GM03348 (cell line): ENCODE data around the gene LYPD3.
"Not testable (repeated sequence)": the region's sequence is repeated elsewhere in the genome, so short reads cannot be mapped to it uniquely, and the experiment has no call there.

ENCODE experiments used
- DNase-seq: peaks from one replicate; pipeline ENCODE4 v3.0.0; 2012; ENCODE audit warnings: low spot score

The LYPD3 gene

DNA sequence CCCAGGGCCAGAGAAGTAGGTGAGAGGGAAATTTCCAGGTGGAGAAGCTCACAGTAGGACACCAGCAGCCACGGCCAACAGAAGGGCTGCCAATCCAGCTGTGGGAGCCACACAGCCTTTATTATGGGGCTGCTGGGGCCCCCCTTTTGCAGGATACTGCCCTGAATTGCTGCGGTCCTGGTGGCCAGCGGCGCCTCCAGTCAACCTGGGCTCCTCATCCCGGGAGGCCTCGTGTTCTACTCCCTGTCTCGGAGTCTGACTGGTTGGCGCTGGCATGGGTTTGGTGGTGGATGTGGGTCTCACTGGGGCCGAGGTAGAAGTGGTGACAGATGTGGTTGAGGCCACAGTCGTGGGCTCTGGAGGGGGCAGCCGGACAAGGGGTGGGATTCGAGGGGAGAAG is 4.1 kb downstream of the LYPD3 start:
- no peak for DNase-seq

DNA sequence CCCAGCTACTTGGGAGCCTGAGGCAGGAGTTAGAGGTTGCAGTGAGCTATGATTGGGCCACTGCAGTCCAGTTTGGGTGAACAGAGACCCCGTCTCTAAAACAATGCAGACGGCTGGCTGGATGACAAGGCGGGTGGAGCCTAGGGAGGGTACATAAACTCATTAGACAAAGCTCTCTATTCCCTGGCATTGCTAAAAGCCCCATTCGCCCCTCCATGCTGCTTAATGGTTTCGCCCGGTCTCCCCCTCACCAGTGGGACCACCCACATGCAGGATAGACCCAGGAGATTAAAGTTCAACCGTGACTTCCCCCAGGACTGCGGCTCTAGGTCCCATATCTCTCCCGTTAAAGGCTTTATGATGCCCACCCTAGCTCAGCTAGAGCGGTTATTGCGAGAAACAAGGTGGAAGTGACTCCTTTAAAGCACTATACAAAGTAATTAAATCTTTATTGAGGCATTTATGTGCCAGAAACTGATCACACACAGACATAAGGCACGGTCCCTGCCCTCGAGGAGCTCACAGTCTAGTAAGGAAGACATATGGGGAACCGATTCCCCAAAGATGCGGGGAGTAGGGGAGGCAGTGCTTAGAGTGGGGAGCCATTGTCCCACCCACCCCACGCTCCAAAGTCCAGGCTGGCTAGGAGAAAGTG is 4.9 kb downstream of the LYPD3 start:
- DNase-seq = no peak

DNA sequence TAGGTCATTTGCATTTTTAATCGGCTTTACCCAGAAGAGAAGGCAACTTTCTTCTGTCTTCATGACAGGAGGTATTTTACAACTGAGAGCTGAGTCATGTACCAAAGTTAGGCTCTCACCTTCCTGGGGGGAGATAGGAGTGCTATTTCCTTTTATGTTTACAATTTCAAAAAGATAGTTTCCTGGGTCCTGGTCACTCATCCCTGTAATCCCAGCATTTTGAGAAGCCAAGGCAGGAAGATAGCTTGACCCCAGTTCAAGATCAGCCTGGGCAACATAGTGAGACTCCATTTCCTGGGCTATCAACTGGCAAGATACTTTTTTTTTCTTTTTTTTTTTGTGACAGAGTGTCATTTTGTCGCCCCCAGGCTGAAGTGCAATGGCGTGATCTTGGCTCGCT is 7.6 kb downstream of the LYPD3 start:
- no peak for DNase-seq

DNA sequence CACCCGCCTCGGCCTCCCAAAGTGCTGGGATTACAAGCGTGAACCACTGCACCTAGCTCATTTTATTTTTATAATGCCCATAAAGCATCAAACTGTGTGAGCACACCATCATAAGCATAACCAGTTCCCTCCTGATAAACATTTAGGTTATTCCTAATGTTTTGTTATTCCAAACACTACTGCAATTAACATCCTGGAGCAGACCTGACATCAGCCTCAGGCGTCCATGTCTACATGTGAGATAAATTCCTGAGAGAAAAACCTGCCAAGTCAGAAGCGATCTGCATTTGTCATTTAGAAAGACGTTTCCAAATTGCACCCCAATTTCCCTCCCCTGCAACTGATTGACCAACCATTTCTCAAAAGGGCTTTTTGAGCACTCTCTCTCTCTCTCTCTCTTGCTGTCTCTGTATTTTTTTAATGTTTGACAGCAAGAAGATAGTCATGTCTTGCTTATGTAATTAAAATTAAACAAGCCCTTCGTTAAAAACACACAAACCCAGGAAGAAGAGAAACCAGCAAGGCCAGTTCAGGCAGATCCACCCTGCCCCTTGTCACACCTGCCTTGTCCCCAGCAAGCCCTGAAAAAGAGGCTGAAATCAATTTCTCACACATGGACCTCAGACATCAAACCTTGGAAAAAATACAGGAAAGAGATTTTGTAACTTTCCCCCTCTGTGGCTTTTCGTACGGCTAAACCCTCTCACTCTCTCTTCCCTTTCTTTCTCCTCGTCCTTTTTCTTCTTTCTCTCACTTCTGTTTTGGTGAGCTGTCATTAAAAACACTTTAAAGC is 9.9 kb downstream of the LYPD3 start:
- no peak for DNase-seq

DNA sequence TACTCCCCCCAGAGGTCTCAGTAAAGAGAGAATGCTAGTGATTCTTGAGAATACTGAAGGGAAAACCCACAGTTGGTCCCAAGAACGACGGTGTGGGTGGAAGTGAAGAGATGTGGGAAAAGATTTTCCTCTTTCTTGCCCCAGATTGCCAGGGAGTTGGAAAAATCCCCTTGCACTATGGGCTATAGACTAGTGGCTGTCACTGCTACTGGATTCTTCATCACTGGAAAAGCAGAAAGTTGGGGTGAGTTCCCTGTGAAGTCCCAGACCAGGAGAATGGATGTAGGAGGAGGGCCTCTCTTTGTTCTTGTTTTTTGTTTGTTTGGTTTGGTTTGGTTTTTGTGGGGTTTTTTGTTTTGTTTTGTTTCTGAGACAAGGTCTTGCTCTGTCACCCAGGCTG is 11.4 kb downstream of the LYPD3 start:
- no peak for DNase-seq

DNA sequence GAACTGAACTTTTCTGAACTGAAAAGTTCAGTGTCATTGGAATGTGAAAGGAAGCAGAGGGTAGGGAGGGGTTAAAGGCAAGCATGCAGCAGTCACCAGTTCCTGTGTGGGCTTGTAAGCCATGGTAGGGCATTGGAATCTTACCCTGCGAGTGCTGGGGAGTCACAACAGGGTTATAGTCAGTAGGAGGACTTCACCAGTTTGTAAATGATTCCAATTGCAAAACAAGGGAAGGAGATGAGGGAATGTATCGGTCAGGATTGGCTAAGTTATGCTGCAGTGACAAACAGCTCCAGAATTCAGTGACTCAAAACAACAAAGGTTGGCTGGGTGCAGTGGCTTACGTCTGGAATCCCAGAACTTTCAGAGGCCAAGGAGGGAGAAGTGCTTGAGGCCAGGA is 12.8 kb downstream of the LYPD3 start:
- no peak for DNase-seq

DNA sequence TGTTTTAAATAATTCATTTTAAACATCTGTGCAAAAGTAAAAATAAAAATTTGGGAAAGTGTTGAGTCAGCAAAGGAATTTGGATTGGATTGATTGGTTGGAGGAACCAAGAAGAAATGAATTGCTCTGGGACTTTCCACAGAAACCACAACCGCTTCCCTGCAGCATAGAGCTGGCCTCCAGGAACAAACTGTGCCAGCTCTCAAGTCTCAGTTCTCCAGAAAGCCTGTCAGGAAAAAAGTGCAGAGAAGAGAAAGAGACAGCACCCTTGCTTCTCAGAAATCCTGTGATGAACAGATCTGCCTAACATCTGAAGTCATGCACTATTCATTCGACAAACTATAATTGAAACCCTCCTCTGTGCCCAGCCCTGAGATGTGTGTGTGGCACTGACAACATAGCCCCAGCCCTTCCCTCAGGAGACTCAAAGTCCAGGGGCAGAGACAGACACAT is 14.8 kb downstream of the LYPD3 start:
- DNase-seq = peak; percentile 74

DNA sequence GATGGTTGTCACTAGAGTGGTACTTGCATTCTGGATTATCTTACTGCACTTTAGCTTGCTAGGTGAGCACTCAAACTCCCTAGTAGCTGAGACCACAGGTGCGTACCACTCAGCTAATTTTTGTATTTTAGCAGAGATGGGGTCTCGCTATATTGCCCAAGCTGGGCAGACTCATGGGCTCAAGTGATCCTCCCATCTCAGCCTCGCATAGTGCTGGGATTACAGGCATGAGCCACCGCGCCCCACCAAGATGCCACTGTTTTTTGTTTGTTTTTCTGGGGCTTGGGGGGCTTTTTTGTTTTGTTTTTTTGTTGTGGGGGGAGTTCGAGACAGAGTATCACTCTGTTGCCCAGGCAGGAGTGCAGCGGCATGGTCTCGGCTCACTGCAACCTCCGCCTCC is 17.8 kb downstream of the LYPD3 start:
- DNase-seq = no peak

DNA sequence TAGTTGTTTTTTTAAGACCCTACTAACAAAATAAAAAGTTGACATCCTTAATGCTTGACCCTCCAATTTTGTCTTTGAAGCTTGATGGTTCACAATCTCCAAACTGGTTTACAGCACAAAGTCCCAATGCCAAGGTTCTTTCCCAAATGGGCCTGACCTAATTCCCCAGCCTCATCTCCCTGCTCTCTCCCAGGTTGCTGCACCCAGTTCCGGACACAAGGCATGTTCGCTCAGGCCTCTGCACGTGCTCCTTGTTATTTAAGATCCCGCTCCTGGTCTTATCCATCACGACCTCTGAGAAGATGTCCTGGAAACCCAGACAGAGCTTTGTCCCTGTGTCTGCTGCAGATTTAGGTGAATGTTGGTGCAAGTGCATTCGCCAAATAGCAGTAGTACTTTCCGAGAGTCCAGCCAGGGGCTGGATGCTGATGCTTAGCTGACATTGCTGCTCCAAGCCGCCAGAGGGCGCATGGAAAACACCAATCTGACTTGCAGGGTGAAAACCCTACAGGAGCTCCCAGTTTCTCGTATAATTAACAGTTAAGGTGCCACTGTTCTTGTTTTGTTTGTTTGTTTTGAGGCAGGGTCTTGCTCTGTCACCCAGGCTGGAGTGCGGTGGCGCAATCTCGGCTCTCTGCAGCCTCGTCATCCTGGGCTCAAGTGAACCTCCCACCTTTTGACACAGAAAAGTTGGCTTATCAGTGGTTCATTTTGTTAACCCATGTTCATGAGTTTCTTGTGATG is 18.5 kb downstream of the LYPD3 start:
- peak; percentile 85 for DNase-seq

DNA sequence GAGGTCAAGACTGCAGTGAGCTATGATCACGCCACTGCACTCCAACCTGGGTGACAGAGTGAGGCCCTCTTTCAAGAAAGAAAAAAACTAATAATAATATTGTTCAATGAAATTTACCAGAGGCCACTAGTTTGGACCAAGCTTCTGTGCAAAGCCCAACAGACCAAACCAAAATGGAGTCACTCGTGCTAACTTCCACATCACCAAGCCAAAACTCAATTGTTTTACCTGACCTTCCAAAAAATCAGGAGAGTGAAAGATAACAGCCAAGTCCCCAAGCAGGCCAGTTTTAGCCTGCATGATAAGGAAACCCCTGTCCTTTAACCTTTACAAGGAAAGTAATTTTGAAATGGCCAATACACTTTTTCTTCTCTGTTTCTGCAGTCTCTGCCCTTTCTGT is 20.0 kb downstream of the LYPD3 start:
- no peak for DNase-seq

DNA sequence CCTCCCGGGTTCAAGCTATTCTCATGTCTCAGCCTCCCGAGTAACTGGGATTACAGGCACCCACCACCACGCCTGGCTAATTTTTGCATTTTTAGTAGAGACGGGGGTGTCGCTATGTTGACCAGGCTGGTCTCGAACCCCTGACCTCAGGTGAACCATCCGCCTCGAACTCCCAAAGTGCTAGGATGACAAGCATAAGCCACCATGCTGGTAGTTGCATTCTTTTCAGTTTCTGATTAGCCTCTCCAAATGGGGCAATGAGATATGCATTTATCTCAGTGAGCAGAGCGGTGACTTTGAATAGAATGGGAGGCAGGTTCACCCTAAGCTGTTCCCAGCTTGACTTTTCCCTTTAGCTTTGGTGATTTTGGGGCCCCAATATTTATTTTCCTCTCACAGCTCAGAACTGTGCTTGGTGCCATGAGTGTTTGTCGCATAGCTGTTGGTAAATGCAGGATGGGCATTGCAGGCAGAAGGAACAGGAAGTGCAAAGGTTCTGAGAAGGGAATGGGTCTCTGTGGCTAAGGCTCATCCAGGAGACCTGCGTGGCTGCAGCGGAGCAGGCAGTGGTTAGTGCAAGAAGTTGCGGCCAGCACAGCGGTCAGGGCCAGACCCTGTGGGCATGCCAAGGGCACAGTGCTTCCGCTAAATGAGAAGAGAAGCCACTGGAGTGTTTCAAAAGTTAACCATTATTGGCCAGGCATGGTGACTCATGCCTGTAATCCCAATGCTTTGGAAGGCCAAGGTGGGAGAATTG is 20.7 kb downstream of the LYPD3 start:
- DNase-seq = no peak

DNA sequence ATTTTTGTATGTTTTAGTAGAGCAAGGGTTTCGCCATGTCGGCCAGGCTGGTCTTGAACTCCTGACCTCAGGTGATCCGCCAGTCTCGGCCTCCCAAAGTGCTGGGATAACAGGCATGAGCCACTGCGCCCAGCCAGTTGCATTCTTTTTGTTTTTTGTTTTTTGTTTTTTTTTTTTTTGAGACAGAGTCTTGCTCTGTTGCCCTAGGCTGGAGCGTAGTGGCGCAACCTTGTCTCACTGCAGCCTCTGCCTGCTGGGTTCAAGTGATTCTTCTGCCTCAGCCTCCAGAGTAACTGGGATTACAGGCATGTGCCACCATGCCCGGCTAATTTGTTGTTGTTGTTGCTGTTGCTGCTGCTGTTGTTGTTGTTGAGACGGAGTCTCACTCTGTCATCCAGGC is 21.3 kb downstream of the LYPD3 start:
- not testable (repeated sequence) for DNase-seq

DNA sequence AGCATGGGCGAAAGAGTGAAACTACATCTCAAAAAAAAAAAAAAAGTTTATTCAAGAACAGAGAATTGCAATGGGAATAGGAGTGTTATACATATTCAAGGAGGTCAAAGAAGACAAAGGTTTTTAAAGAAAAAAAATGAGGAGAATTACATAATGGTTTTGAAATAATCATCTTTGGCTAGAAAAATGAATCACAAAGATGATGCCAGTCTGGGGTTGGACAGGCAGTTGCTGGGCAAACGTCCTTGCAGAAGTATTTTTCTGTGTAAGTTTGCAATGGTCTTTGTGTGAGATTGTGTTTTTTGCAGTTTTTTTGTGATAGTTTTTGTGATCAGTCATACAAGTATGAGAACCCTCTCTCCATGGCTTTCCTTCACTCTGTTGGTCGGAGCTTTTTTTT is 23.7 kb downstream of the LYPD3 start:
- DNase-seq = no peak

DNA sequence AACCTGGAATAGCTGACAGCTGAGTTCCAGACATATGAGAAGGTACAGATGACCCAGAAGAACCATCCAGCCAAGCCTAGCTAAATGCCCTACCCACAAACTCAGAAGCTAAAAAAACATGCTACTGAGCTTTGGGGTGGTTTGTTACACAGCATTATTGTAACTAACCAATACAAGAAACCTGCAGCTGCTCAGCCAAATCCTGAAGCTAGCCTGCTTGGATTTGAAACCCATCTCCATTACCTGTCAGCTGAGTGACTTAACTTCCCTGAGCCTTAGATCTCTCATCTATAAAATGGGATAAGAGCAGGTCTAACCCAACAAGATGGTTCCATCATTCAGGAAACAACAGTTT is 25.7 kb downstream of the LYPD3 start:
- no peak for DNase-seq

DNA sequence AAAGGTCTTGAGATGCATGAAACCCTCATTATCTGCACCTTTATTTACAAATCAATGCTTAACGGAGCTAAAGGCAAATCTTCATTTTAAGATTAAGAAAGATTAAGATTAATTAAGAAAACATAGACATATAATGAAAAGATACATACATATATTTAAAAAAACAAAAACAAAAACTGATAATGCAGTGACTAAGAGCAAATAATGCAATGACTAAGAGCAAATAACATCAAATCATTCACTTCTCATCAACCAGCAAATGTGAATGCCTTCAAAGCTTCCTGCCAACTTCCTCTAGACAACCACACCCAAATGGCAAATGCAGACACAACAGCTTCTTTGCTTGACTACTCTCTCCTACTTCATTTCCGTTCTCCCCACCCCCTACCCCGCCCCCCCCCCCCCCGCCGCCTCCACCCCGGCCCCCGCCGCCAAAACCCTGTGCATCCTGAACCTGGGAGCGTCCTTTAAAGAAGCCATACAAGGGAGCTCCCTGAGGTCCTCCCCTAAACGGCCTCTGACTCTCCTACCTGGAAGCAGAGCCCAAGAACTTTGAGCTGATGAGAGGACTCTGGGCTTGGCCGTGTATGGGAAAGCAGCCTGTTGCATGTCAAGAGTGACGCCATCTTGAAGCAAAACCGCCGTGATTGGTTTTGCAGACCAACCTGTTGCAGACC is 26.2 kb downstream of the LYPD3 start:
- DNase-seq = peak; percentile 60

DNA sequence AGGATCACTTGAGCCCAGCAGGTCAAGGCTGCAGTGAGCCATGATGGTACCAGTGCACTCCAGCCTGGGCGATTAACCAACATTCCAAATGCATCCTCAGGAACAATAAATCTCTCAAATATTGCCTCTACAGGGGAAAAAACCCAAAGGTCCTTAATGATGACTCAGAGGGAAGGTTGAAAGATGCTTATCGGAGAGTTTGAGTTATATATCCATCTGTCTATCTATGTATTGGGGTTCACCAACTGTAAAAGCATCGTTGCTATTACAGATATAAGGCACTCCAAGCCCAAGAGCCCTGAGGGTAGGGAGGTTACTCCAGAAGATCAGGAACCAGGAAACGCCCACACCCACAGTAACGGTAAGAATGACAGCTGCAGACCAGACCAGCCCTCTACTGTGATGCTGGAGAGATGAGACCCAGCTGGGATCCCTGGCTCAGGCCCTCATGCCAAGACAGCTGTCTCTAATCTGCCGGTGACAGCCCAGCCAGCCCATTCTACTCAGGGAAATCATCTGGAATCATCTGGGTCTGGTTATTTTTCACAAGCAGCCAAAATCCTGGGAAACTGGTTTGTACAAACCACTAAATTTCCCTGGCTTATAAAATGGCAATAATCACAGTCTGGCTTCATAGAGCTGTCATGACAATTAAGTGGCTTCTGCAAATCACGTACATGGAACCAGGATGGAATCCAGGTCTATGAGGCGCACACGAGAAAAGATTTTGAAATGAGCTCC is 26.9 kb downstream of the LYPD3 start:
- DNase-seq = peak; percentile 87

DNA sequence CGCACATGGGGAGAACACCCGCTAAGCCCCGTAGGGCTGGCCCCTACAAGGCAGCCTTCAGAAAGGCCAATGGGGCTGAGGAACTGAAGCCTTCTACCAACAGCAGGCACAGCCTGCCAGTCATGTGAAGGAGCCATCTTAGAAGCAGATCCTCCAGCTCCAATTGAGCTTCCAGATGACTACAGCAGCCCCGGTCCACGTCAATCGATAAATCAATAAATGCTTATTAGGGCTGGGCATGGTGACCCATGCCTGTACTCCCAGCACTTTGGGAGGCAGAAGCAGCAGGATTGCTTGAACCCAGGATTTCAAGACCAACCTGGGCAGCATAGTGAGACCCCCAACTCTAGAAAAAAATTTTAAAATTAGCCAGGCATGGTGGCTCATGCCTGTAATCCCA is 27.7 kb downstream of the LYPD3 start:
- DNase-seq = no peak

DNA sequence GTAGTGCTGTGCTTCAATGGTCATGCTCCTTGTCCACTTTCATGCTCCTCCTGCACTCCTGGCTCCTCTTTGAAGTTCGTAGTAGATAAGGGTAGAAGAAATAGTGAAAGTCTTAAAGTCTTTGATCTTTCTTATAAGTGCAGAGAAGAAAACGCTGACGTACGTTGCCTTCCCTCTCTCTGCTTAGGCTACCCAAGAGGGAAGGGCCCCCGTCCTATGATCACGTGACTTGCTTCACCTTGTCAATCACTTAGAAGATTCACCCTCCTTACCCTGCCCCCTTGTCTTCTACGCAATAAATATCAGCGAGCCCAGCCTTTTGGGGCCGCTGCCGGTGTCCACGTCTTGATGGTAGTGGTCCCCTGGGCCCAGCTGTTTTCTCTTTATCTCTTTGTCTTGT is 28.1 kb downstream of the LYPD3 start:
- not testable (repeated sequence) for DNase-seq

DNA sequence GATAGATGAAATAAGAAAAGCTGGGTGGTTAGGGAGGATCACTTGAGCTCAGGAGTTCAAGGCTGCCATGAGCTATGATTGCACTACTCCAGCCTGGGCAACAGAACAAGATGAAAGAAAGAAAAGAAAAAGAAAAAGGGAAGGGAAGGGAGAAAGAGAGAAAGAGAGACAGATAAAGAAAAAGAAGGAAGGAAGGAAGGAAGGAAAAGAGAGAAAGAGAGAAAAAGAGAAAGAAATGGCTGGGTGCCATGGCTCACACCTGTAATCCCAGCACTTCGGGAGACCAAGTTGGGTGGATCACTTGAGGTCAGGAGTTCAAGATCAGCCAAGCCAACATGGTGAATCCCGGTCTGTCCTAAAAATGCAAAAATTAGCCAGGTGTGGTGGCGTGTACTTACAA is 29.6 kb downstream of the LYPD3 start:
- no peak for DNase-seq

DNA sequence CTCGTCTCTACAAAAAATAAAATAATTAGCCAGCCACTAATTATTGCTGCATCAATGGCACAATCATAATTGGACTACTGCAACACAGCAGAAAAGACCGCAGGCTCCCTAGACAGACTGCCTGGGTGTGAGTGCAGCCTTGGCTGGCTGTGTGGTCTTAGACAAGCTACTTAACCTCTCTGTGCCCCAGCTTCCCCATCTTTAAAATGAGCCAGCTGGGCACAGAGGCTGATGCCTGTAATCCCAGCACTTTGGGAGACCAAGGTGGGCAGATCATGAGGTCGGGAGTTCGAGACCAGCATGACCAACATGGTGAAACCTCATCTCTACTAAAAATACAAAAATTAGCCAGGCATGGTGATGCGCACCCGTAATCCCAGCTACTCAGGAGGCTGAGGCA is 31.7 kb downstream of the LYPD3 start:
- DNase-seq = no peak

DNA sequence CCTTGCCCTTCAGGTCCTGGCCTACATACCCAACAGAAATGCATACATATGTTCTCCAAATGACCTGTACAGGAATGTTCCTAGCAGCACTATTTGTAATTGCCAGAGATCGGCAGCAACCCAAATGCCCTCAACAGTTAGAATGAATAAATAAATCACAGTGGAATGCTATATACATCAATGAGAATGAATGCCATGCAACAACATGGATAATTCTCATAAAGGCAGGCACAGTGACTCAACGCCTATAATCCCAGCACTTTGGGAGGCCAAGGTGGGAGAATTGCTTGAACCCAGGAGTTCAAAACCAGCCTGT is 32.1 kb downstream of the LYPD3 start:
- DNase-seq = no peak
